T-helper 2 cell treated with Interferon-gamma antibody and Interleukin-4, amounts not matched to agents 5 μg/mL and 100 μg/mL, for 36 hours (primary cell): Measurements from ENCODE around the gene PARL.

Experiments
- DNase-seq: peaks from one replicate; pipeline ENCODE4 v3.0.0; 2021; ENCODE audit warnings: low spot score
- H3K27ac Mint-ChIP-seq: one replicate; pipeline ENCODE4 v1.8.0; 2021; ENCODE audit warnings: mild to moderate bottlenecking, mixed read lengths
- H3K27me3 Mint-ChIP-seq: one replicate; pipeline ENCODE4 v1.8.0; 2021; ENCODE audit warnings: low read depth, mixed read lengths
- H3K36me3 Mint-ChIP-seq: one replicate; pipeline ENCODE4 v1.8.0; 2021; ENCODE audit warnings: low read depth, mixed read lengths
- H3K4me1 Mint-ChIP-seq: one replicate; pipeline ENCODE4 v1.8.0; 2021; ENCODE audit warnings: low read depth, mixed read lengths
- H3K4me3 Mint-ChIP-seq: one replicate; pipeline ENCODE4 v1.8.0; 2022; ENCODE audit warnings: mild to moderate bottlenecking, moderate library complexity, mixed read lengths
- H3K9me3 Mint-ChIP-seq: one replicate; pipeline ENCODE4 v1.8.0; 2021; ENCODE audit warnings: mixed read lengths

PARL gene

GRCh38 chr3:183912895-183913579, 28.4 kb upstream of the PARL start:
- no peak for DNase-seq
- Mint-ChIP-seq H3K4me3 (no peak overlapping the region), H3K36me3 (no peaks in the 10 kb centered on the region), H3K9me3 (no peaks in the 10 kb centered on the region), H3K27ac (no peak overlapping the region), H3K27me3 (no peaks in the 10 kb centered on the region), H3K4me1 (no peaks in the 10 kb centered on the region)

- Mint-ChIP-seq H3K4me1 (no peaks in the 10 kb centered on the region), H3K27me3 (no peaks in the 10 kb centered on the region), H3K4me3 (no peak overlapping the region), H3K36me3 (no peaks in the 10 kb centered on the region), H3K9me3 (no peaks in the 10 kb centered on the region), H3K27ac (no peak overlapping the region)
- no peak for DNase-seq
Measured at GRCh38 chr3:183911763-183912506, 27.3 kb upstream of the PARL start.

GRCh38 chr3:183911087-183911486, 26.4 kb upstream of the PARL start:
- Mint-ChIP-seq H3K36me3 (no peaks in the 10 kb centered on the region), H3K27me3 (no peaks in the 10 kb centered on the region), H3K4me1 (no peaks in the 10 kb centered on the region), H3K4me3 (no peak overlapping the region), H3K27ac (no peak overlapping the region), H3K9me3 (no peaks in the 10 kb centered on the region)
- no peak for DNase-seq

- H3K4me1 Mint-ChIP-seq, result no peaks in the 10 kb centered on the region
- H3K9me3 Mint-ChIP-seq, result no peaks in the 10 kb centered on the region
- no peak overlapping the region for H3K4me3 Mint-ChIP-seq
- DNase-seq, result no peak
- no peak overlapping the region for H3K27ac Mint-ChIP-seq
- H3K36me3 Mint-ChIP-seq, result no peaks in the 10 kb centered on the region
- H3K27me3 Mint-ChIP-seq, result no peaks in the 10 kb centered on the region
Measured at GRCh38 chr3:183909030-183909600, 24.4 kb upstream of the PARL start.

- DNase-seq, result no peak
- Mint-ChIP-seq H3K27ac (no peak overlapping the region), H3K9me3 (no peaks in the 10 kb centered on the region), H3K36me3 (no peaks in the 10 kb centered on the region), H3K4me1 (no peaks in the 10 kb centered on the region), H3K4me3 (no peak overlapping the region), H3K27me3 (no peaks in the 10 kb centered on the region)
Measured at GRCh38 chr3:183907911-183908331, 23.2 kb upstream of the PARL start.

GRCh38 chr3:183907176-183907575, 22.5 kb upstream of the PARL start:
- H3K36me3 Mint-ChIP-seq, result no peaks in the 10 kb centered on the region
- no peaks in the 10 kb centered on the region for H3K4me1 Mint-ChIP-seq
- DNase-seq, result no peak
- H3K9me3 Mint-ChIP-seq, result no peaks in the 10 kb centered on the region
- H3K27ac Mint-ChIP-seq, result no peak overlapping the region
- no peaks in the 10 kb centered on the region for H3K27me3 Mint-ChIP-seq
- H3K4me3 Mint-ChIP-seq, result no peak overlapping the region

- H3K27ac Mint-ChIP-seq, result no peak overlapping the region
- H3K27me3 Mint-ChIP-seq, result no peaks in the 10 kb centered on the region
- H3K4me3 Mint-ChIP-seq, result no peak overlapping the region
Measured at GRCh38 chr3:183906234-183906921, 21.7 kb upstream of the PARL start.

GRCh38 chr3:183904833-183905780, 20.4 kb upstream of the PARL start:
- no peaks in the 10 kb centered on the region for H3K27me3 Mint-ChIP-seq
- no peak overlapping the region for H3K27ac Mint-ChIP-seq
- DNase-seq, result no peak
- H3K36me3 Mint-ChIP-seq, result no peaks in the 10 kb centered on the region
- no peak overlapping the region for H3K4me3 Mint-ChIP-seq
- H3K4me1 Mint-ChIP-seq, result no peaks in the 10 kb centered on the region
- no peaks in the 10 kb centered on the region for H3K9me3 Mint-ChIP-seq

More at GRCh38 chr3:183906234-183906921, 21.7 kb upstream of the PARL start:
- H3K36me3 Mint-ChIP-seq, result no peaks in the 10 kb centered on the region
- no peak for DNase-seq
- no peaks in the 10 kb centered on the region for H3K4me1 Mint-ChIP-seq
- no peaks in the 10 kb centered on the region for H3K9me3 Mint-ChIP-seq

- Mint-ChIP-seq H3K27ac (no peak overlapping the region), H3K36me3 (no peaks in the 10 kb centered on the region), H3K9me3 (no peaks in the 10 kb centered on the region), H3K27me3 (no peaks in the 10 kb centered on the region), H3K4me3 (no peak overlapping the region), H3K4me1 (no peaks in the 10 kb centered on the region)
- no peak for DNase-seq
Measured at GRCh38 chr3:183898028-183898431, 13.3 kb upstream of the PARL start.

GRCh38 chr3:183897606-183898005, 12.9 kb upstream of the PARL start:
- Mint-ChIP-seq H3K27me3 (no peaks in the 10 kb centered on the region), H3K4me1 (no peaks in the 10 kb centered on the region), H3K4me3 (no peak overlapping the region), H3K27ac (no peak overlapping the region), H3K36me3 (no peaks in the 10 kb centered on the region), H3K9me3 (no peaks in the 10 kb centered on the region)
- no peak for DNase-seq

GRCh38 chr3:183896610-183897009, 11.9 kb upstream of the PARL start:
- no peaks in the 10 kb centered on the region for H3K36me3 Mint-ChIP-seq
- no peak overlapping the region for H3K27ac Mint-ChIP-seq
- no peaks in the 10 kb centered on the region for H3K9me3 Mint-ChIP-seq
- H3K4me1 Mint-ChIP-seq, result no peaks in the 10 kb centered on the region
- no peak for DNase-seq
- H3K4me3 Mint-ChIP-seq, result no peak overlapping the region
- no peaks in the 10 kb centered on the region for H3K27me3 Mint-ChIP-seq

- H3K27ac Mint-ChIP-seq, result no peak overlapping the region
- no peaks in the 10 kb centered on the region for H3K4me1 Mint-ChIP-seq
- DNase-seq, result no peak
Measured at GRCh38 chr3:183896184-183896583, 11.5 kb upstream of the PARL start.

GRCh38 chr3:183895774-183896173, 11.1 kb upstream of the PARL start:
- no peaks in the 10 kb centered on the region for H3K4me1 Mint-ChIP-seq
- no peak overlapping the region for H3K4me3 Mint-ChIP-seq
- no peaks in the 10 kb centered on the region for H3K9me3 Mint-ChIP-seq
- H3K27ac Mint-ChIP-seq, result no peak overlapping the region
- H3K36me3 Mint-ChIP-seq, result no peaks in the 10 kb centered on the region
- DNase-seq, result no peak
- H3K27me3 Mint-ChIP-seq, result no peaks in the 10 kb centered on the region

More at GRCh38 chr3:183896184-183896583, 11.5 kb upstream of the PARL start:
- H3K27me3 Mint-ChIP-seq, result no peaks in the 10 kb centered on the region
- no peaks in the 10 kb centered on the region for H3K36me3 Mint-ChIP-seq
- no peaks in the 10 kb centered on the region for H3K9me3 Mint-ChIP-seq
- no peak overlapping the region for H3K4me3 Mint-ChIP-seq
